ENCODE results near the gene TPD52L1. TPM values are rescaled to one million over a fixed set of nuclear protein-coding genes. Genes with fewer than 3 reads are reported as not detected.

The TPD52L1 gene
- total and polyA plus RNA-seq, 2 donors from 2014 or later: 69.1 to 91.1 TPM

- no peak for FAIRE-seq
- TF ChIP-seq, protein P1, sequence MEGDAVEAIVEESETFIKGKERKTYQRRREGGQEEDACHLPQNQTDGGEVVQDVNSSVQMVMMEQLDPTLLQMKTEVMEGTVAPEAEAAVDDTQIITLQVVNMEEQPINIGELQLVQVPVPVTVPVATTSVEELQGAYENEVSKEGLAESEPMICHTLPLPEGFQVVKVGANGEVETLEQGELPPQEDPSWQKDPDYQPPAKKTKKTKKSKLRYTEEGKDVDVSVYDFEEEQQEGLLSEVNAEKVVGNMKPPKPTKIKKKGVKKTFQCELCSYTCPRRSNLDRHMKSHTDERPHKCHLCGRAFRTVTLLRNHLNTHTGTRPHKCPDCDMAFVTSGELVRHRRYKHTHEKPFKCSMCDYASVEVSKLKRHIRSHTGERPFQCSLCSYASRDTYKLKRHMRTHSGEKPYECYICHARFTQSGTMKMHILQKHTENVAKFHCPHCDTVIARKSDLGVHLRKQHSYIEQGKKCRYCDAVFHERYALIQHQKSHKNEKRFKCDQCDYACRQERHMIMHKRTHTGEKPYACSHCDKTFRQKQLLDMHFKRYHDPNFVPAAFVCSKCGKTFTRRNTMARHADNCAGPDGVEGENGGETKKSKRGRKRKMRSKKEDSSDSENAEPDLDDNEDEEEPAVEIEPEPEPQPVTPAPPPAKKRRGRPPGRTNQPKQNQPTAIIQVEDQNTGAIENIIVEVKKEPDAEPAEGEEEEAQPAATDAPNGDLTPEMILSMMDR (IDR thresholded peaks at IDR 0.05; ENCODE audit: borderline replicate concordance, extremely low read depth, insufficient read depth): no peak
- intact Hi-C loops (cut with DNase I): no loop called here
- Histone ChIP-seq H3K4me1 (ENCODE audit: control insufficient read depth in 2 of 3, insufficient read depth in 2 of 3, low read depth in 1 of 3, low read length in 3 of 3) (no peaks in the 10 kb centered on the region), H3K27ac (ENCODE audit: low read depth in 2 of 2, low read length in 2 of 2) (no peak overlapping the region), H3K9me3 (ENCODE audit: control insufficient read depth in 2 of 3, insufficient read depth in 1 of 3, low read length in 3 of 3) (no peaks in the 10 kb centered on the region), H3K36me3 (ENCODE audit: control insufficient read depth in 2 of 3, insufficient read depth in 3 of 3, low read length in 3 of 3) (no peaks in the 10 kb centered on the region), H3K27me3 (ENCODE audit: control insufficient read depth, insufficient read depth, low read length) (no peaks in the 10 kb centered on the region), H3K9ac (ENCODE audit: low read length in 3 of 3) (no peak overlapping the region), H3K4me3 (ENCODE audit: low read length in 3 of 3) (no peak overlapping the region)
- DNase-seq: no peak
Measured at GRCh38 chr6:125175466-125176048, 22.0 kb downstream of the TPD52L1 start.

DNA sequence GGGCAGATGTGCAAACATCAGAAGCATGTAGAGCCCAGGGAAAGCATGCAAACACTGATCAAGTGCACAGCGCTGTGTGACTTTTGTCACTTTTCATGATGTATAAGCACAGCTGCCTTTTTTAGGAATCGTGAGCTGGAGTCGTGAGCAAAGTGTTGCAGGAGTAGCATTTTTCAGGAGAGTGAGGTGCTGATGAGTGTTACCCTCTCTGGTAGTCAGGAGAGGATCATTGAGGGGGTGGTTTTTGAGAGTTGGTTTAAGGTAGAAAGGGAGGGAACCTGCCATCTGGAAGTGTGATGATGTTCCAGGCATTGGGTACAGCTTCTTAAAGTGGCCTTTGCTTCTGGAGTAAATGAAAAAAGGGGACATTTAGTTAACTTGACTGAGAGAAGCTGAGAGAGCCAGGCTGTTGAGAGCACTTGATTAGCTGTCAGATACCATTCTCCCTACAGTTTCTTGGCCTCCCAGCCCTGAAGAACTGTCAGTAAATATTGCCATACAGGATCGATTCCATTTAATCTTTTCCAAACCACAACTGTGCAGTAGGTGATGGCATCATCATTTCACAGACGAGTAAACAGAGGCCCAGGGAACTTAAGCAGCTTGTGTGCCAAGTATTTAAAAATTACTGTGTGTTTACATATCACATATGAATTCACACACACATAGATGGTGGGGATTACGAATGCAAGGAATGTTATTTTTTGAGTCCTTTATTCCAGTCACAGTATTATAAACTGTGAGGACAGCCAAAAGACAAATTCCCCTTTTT, 28.9 kb downstream of the TPD52L1 start:
- H3K27ac ChIP-seq (ENCODE audit: low read depth in 2 of 2, low read length in 2 of 2): no peak overlapping the region
- no peaks in the 10 kb centered on the region for H3K9me3 ChIP-seq (ENCODE audit: control insufficient read depth in 2 of 3, insufficient read depth in 1 of 3, low read length in 3 of 3)
- no peaks in the 10 kb centered on the region for H3K36me3 ChIP-seq (ENCODE audit: control insufficient read depth in 2 of 3, insufficient read depth in 3 of 3, low read length in 3 of 3)
- FAIRE-seq (no peak), DNase-seq (no peak)
- H3K4me3 ChIP-seq (ENCODE audit: low read length in 3 of 3): no peak overlapping the region
- TF ChIP-seq, protein P1 (IDR thresholded peaks at IDR 0.05; ENCODE audit: borderline replicate concordance, extremely low read depth, insufficient read depth): no peak
- H3K4me1 ChIP-seq (ENCODE audit: control insufficient read depth in 2 of 3, insufficient read depth in 2 of 3, low read depth in 1 of 3, low read length in 3 of 3): no peaks in the 10 kb centered on the region
- intact Hi-C loops (cut with DNase I): no loop called here
- no peak overlapping the region for H3K9ac ChIP-seq (ENCODE audit: low read length in 3 of 3)
- no peaks in the 10 kb centered on the region for H3K27me3 ChIP-seq (ENCODE audit: control insufficient read depth, insufficient read depth, low read length)

DNA sequence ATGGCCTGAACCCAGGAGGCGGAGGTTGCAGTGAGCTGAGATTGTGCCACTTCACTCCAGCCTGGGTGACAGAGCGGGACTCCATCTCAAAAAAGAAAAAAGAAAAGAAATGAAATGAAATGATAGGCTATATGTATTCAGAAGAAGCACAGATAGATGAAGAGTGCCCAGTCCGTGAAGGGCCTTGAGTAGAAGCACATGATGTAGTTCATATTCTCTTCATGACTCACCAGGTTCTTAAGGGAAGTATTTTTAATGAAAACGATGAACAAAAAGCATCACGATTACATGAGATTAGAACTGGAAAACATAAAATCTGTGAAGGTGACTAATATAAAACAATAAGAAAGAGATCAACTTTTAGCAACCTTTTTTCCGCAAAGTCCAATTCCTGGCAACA, 29.8 kb downstream of the TPD52L1 start:
- TF ChIP-seq, protein P1 (IDR thresholded peaks at IDR 0.05; ENCODE audit: borderline replicate concordance, extremely low read depth, insufficient read depth): no peak
- DNase-seq: no peak
- Histone ChIP-seq H3K9me3 (ENCODE audit: control insufficient read depth in 2 of 3, insufficient read depth in 1 of 3, low read length in 3 of 3) (no peaks in the 10 kb centered on the region), H3K4me1 (ENCODE audit: control insufficient read depth in 2 of 3, insufficient read depth in 2 of 3, low read depth in 1 of 3, low read length in 3 of 3) (no peaks in the 10 kb centered on the region), H3K27me3 (ENCODE audit: control insufficient read depth, insufficient read depth, low read length) (no peaks in the 10 kb centered on the region), H3K9ac (ENCODE audit: low read length in 3 of 3) (no peak overlapping the region), H3K27ac (ENCODE audit: low read depth in 2 of 2, low read length in 2 of 2) (no peak overlapping the region), H3K36me3 (ENCODE audit: control insufficient read depth in 2 of 3, insufficient read depth in 3 of 3, low read length in 3 of 3) (no peaks in the 10 kb centered on the region), H3K4me3 (ENCODE audit: low read length in 3 of 3) (no peak overlapping the region)
- no peak for FAIRE-seq
- intact Hi-C loops (cut with DNase I): no loop called here
